Measurements from ENCODE around the gene EHMT2. TPM values are rescaled to one million over a fixed set of nuclear protein-coding genes. Genes with fewer than 3 reads are reported as not detected.

EHMT2 gene
- total RNA-seq, 1 donor from 2014 or later = 15.6 TPM

GRCh38 chr6:31879901-31880300 lies 17.6 kb downstream of the EHMT2 start:
- intact Hi-C loops (cut with micrococcal nuclease) = no loop called here
- no peak for DNase-seq
- H3K4me1 ChIP-seq = no peaks in the 10 kb centered on the region
- H3K27ac ChIP-seq (replicated peaks) = no peak overlapping the region
- no peak for TF ChIP-seq CTCF (IDR thresholded peaks at IDR 0.05; ENCODE audit: borderline replicate concordance)
- no peak overlapping the region for H3K4me3 ChIP-seq
- no peaks in the 10 kb centered on the region for H3K27me3 ChIP-seq (ENCODE audit: low read depth)
- H3K36me3 ChIP-seq = peaks cover 50% of the 10 kb centered on the region
- no peaks in the 10 kb centered on the region for H3K9me3 ChIP-seq (replicated peaks)

GRCh38 chr6:31879143-31879542 lies 18.4 kb downstream of the EHMT2 start:
- Histone ChIP-seq H3K9me3 (replicated peaks) (no peaks in the 10 kb centered on the region), H3K4me1 (no peaks in the 10 kb centered on the region), H3K27ac (replicated peaks) (no peak overlapping the region), H3K36me3 (peaks cover 43% of the 10 kb centered on the region), H3K4me3 (no peak overlapping the region), H3K27me3 (ENCODE audit: low read depth) (no peaks in the 10 kb centered on the region)
- no peak for DNase-seq
- TF ChIP-seq CTCF (IDR thresholded peaks at IDR 0.05; ENCODE audit: borderline replicate concordance) = no peak
- intact Hi-C loops (cut with micrococcal nuclease) = no loop called here

- no peak within 1 kb of the TSS for H3K27ac ChIP-seq (replicated peaks)
- no peak for DNase-seq
Measured at GRCh38 chr6:31878726-31879125, 18.8 kb downstream of the EHMT2 start, which contains the start of gene SLC44A4. Gene SLC44A4 (minus strand): TSS chr6:31878997. CDS start chr6:31878980, 17 bp downstream.

DNA sequence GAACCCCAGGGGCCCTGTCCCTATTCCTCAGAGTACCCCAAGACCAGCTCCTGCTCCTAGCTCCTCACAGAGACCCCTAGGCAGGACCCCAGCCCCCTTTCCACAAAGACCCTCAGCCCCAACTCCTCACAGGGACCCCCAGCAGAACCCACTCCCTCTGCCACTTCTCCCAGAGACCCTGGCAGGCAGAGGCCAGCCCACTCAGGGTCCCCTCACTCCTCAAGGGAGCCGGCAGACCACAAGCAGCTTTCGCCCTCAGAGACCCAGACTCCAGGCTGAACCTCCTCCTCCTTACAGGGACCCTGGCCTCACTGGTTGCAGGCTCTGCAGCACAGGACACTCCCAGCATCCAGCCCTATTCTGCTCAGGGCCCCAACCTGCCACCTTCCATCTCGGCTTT lies 19.3 kb downstream of the EHMT2 start:
- no peak for TF ChIP-seq CTCF (IDR thresholded peaks at IDR 0.05; ENCODE audit: borderline replicate concordance)
- H3K4me3 ChIP-seq = no peak overlapping the region
- intact Hi-C loops (cut with micrococcal nuclease) = no loop called here

More at GRCh38 chr6:31878726-31879125, 18.8 kb downstream of the EHMT2 start, which contains the start of gene SLC44A4:
- H3K27me3 ChIP-seq (ENCODE audit: low read depth) = no peaks in the 10 kb centered on the region
- H3K36me3 ChIP-seq = peaks cover 39% of the 10 kb centered on the region
- H3K4me1 ChIP-seq = no peaks in the 10 kb centered on the region
- no peaks in the 10 kb centered on the region for H3K9me3 ChIP-seq (replicated peaks)
- intact Hi-C loops (cut with micrococcal nuclease) = no loop called here
- no peak within 1 kb of the TSS for H3K4me3 ChIP-seq
- no peak for TF ChIP-seq CTCF (IDR thresholded peaks at IDR 0.05; ENCODE audit: borderline replicate concordance)

GRCh38 chr6:31877651-31878161 lies 19.8 kb downstream of the EHMT2 start:
- Histone ChIP-seq H3K9me3 (replicated peaks) (no peaks in the 10 kb centered on the region), H3K4me1 (no peaks in the 10 kb centered on the region), H3K36me3 (peaks cover 28% of the 10 kb centered on the region), H3K27ac (replicated peaks) (no peak overlapping the region), H3K27me3 (ENCODE audit: low read depth) (no peaks in the 10 kb centered on the region), H3K4me3 (no peak overlapping the region)
- TF ChIP-seq CTCF (IDR thresholded peaks at IDR 0.05; ENCODE audit: borderline replicate concordance) = no peak
- no peak for DNase-seq
- intact Hi-C loops (cut with micrococcal nuclease) = no loop called here

More for the DNA sequence above, 19.3 kb downstream of the EHMT2 start:
- DNase-seq = no peak
- Histone ChIP-seq H3K4me1 (no peaks in the 10 kb centered on the region), H3K36me3 (peaks cover 34% of the 10 kb centered on the region), H3K9me3 (replicated peaks) (no peaks in the 10 kb centered on the region), H3K27me3 (ENCODE audit: low read depth) (no peaks in the 10 kb centered on the region), H3K27ac (replicated peaks) (no peak overlapping the region)

Data from left ventricle myocardium inferior (tissue), 1 donor.